ENCODE data around the gene GLOD4. TPM values are rescaled to one million over a fixed set of nuclear protein-coding genes. Genes with fewer than 3 reads are reported as not detected.

Gene GLOD4
- total RNA-seq, 1 donor from 2014 or later = 80.1 TPM

DNA sequence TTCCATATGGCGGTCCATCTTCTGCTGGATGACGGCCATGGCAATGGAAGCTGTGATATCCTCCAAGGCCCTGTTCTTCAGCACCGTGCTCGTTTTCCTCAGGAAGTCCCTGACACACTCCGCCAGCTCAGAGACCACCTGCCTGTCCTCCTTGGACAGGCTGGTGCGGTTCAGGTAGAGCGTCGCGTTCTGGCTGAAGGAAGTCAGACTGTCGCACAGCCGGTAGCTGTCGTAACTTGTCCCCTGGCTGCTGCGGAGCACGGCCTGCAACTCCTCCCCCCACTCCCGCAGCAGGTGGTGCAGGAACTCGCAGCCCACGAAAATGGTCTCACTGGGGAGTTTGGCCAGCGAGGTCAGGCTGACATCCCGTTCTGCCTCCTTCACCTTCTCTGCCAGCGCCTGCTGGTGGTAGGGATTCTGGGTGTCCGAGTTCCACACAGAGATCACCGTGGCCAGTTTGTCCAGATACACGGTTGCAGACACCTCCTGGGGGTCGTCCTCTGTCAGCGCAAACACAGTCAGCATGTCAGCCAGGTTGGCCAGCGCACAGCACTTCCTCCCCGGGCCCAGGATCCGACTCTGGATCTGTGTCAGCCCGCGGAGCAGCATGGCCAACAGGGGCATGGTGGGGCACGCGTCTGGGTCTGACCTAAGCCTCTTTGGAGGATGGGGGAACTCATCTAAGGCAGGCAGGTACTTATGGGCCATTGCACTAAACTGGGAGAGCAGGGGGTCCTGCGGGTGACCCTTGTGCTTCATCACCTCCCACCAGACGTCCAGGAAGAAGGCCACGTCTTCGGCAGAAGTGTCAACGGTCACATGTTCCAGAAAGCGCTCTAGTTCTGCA, 35.1 kb downstream of the GLOD4 start:
- H3K9me3 Mint-ChIP-seq (ENCODE audit: unreplicated experiment) = peaks cover 19% of the 10 kb centered on the region
- TF ChIP-seq, protein P1, sequence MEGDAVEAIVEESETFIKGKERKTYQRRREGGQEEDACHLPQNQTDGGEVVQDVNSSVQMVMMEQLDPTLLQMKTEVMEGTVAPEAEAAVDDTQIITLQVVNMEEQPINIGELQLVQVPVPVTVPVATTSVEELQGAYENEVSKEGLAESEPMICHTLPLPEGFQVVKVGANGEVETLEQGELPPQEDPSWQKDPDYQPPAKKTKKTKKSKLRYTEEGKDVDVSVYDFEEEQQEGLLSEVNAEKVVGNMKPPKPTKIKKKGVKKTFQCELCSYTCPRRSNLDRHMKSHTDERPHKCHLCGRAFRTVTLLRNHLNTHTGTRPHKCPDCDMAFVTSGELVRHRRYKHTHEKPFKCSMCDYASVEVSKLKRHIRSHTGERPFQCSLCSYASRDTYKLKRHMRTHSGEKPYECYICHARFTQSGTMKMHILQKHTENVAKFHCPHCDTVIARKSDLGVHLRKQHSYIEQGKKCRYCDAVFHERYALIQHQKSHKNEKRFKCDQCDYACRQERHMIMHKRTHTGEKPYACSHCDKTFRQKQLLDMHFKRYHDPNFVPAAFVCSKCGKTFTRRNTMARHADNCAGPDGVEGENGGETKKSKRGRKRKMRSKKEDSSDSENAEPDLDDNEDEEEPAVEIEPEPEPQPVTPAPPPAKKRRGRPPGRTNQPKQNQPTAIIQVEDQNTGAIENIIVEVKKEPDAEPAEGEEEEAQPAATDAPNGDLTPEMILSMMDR (IDR thresholded peaks at IDR 0.05; ENCODE audit: partially characterized antibody, unreplicated experiment) = no peak
- peaks cover 7% of the 10 kb centered on the region for H3K27me3 Mint-ChIP-seq (ENCODE audit: unreplicated experiment)
- no peak overlapping the region for H3K27ac Mint-ChIP-seq (ENCODE audit: unreplicated experiment)
- DNase-seq = no peak
- peaks cover 7% of the 10 kb centered on the region for H3K4me1 Mint-ChIP-seq (ENCODE audit: low read depth, unreplicated experiment)
- H3K4me3 Mint-ChIP-seq (ENCODE audit: unreplicated experiment) = no peak overlapping the region
- peaks cover 13% of the 10 kb centered on the region for H3K36me3 Mint-ChIP-seq (ENCODE audit: unreplicated experiment)

GRCh38 chr17:746181-746580, 35.9 kb downstream of the GLOD4 start:
- DNase-seq = no peak
- H3K36me3 Mint-ChIP-seq (ENCODE audit: unreplicated experiment) = peaks cover 13% of the 10 kb centered on the region
- H3K4me1 Mint-ChIP-seq (ENCODE audit: low read depth, unreplicated experiment) = peaks cover 5% of the 10 kb centered on the region
- no peak overlapping the region for H3K4me3 Mint-ChIP-seq (ENCODE audit: unreplicated experiment)
- peaks cover 17% of the 10 kb centered on the region for H3K9me3 Mint-ChIP-seq (ENCODE audit: unreplicated experiment)
- TF ChIP-seq, protein P1 (IDR thresholded peaks at IDR 0.05; ENCODE audit: partially characterized antibody, unreplicated experiment) = no peak
- peaks cover 5% of the 10 kb centered on the region for H3K27me3 Mint-ChIP-seq (ENCODE audit: unreplicated experiment)
- no peak overlapping the region for H3K27ac Mint-ChIP-seq (ENCODE audit: unreplicated experiment)

- Mint-ChIP-seq H3K27me3 (ENCODE audit: unreplicated experiment) (peaks cover 3% of the 10 kb centered on the region), H3K9me3 (ENCODE audit: unreplicated experiment) (peaks cover 16% of the 10 kb centered on the region), H3K27ac (ENCODE audit: unreplicated experiment) (no peak overlapping the region), H3K36me3 (ENCODE audit: unreplicated experiment) (peaks cover 13% of the 10 kb centered on the region), H3K4me3 (ENCODE audit: unreplicated experiment) (no peak overlapping the region), H3K4me1 (ENCODE audit: low read depth, unreplicated experiment) (peaks cover 2% of the 10 kb centered on the region)
- DNase-seq = no peak
- TF ChIP-seq, protein P1 (IDR thresholded peaks at IDR 0.05; ENCODE audit: partially characterized antibody, unreplicated experiment) = no peak
These were observed 36.7 kb downstream of the GLOD4 start for GRCh38 chr17:745406-745805.

DNA sequence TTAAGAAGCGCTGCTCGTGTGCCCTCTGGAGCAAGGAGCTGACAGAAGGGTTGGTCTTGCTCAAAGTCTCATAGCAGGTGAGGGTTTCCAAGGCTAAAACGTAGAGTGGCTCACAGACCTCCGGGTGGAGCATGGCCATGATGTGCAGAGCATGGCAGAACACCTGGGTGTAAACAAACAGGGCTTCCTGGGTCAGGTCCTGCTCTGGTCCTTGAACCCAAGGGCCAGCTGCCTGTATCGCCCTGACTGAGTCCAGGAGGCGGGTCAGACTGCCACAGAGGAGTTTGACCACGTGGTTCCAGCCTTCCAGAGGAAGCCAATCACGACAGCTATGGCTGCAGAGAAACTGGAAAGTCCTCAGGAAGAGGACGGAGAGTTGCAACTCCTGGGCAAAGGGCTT, 37.1 kb downstream of the GLOD4 start:
- no peak for DNase-seq
- Mint-ChIP-seq H3K9me3 (ENCODE audit: unreplicated experiment) (peaks cover 11% of the 10 kb centered on the region), H3K27me3 (ENCODE audit: unreplicated experiment) (peaks cover 5% of the 10 kb centered on the region), H3K4me3 (ENCODE audit: unreplicated experiment) (no peak overlapping the region), H3K4me1 (ENCODE audit: low read depth, unreplicated experiment) (no peaks in the 10 kb centered on the region), H3K36me3 (ENCODE audit: unreplicated experiment) (peaks cover 13% of the 10 kb centered on the region), H3K27ac (ENCODE audit: unreplicated experiment) (no peak overlapping the region)
- TF ChIP-seq, protein P1 (IDR thresholded peaks at IDR 0.05; ENCODE audit: partially characterized antibody, unreplicated experiment) = no peak

GRCh38 chr17:743139-743538, 38.9 kb downstream of the GLOD4 start:
- Mint-ChIP-seq H3K4me1 (ENCODE audit: low read depth, unreplicated experiment) (no peaks in the 10 kb centered on the region), H3K4me3 (ENCODE audit: unreplicated experiment) (no peak overlapping the region), H3K27ac (ENCODE audit: unreplicated experiment) (no peak overlapping the region), H3K36me3 (ENCODE audit: unreplicated experiment) (peaks cover 5% of the 10 kb centered on the region), H3K9me3 (ENCODE audit: unreplicated experiment) (peaks cover 4% of the 10 kb centered on the region), H3K27me3 (ENCODE audit: unreplicated experiment) (peaks cover 5% of the 10 kb centered on the region)
- TF ChIP-seq, protein P1 (IDR thresholded peaks at IDR 0.05; ENCODE audit: partially characterized antibody, unreplicated experiment) = no peak
- DNase-seq = no peak
